Activated CD4-positive, alpha-beta T cell treated with anti-CD3 and anti-CD28 coated beads, Interleukin-2, amount 10 ng/mL, durations not matched to agents 24 days and 14 days (primary cell): ENCODE measurements around the gene SATB1. TPM values are rescaled to one million over a fixed set of nuclear protein-coding genes. Genes with fewer than 3 reads are reported as not detected.
A peak's percentile ranks its signal among the peaks of the same experiment; 100 is the strongest.
"Not testable (repeated sequence)": the region's sequence is repeated elsewhere in the genome, so short reads cannot be mapped to it uniquely, and the experiment has no call there.

Experiments
- DNase-seq: peaks from one replicate; pipeline ENCODE4 v3.0.0; 2022
- H3K27ac Mint-ChIP-seq: one replicate; pipeline ENCODE4 v1.8.0; 2022; ENCODE audit warnings: mild to moderate bottlenecking, mixed read lengths
- H3K27me3 Mint-ChIP-seq: one replicate; pipeline ENCODE4 v1.8.0; 2022; ENCODE audit warnings: mixed read lengths
- H3K36me3 Mint-ChIP-seq: one replicate; pipeline ENCODE4 v1.8.0; 2022; ENCODE audit warnings: low read depth, mild to moderate bottlenecking, mixed read lengths
- H3K4me1 Mint-ChIP-seq: one replicate; pipeline ENCODE4 v1.8.0; 2021; ENCODE audit warnings: mixed read lengths
- H3K4me3 Mint-ChIP-seq: one replicate; pipeline ENCODE4 v1.8.0; 2022; ENCODE audit warnings: mild to moderate bottlenecking, moderate library complexity, mixed read lengths
- H3K9me3 Mint-ChIP-seq: one replicate; pipeline ENCODE4 v1.8.0; 2021; ENCODE audit warnings: mixed read lengths
- intact Hi-C: fragments of 100-400 bp; cut with micrococcal nuclease; formaldehyde crosslinking; loops from one replicate; pipeline ENCODE4 v1.15.1; 2023
- total RNA-seq: library from RNA; stranded (reverse); gene quantifications from 2 replicates; pipeline ENCODE4 v1.2.3, GENCODE V29; 2022

Gene SATB1
- total RNA-seq, 1 donor from 2014 or later = 561 TPM

- Mint-ChIP-seq H3K27me3 (no peaks in the 10 kb centered on the region), H3K4me1 (peaks cover 21% of the 10 kb centered on the region), H3K36me3 (peaks cover 81% of the 10 kb centered on the region), H3K4me3 (no peak overlapping the region), H3K27ac (peak overlapping the region; percentile 51), H3K9me3 (no peaks in the 10 kb centered on the region)
- DNase-seq = no peak
- intact Hi-C loops = no loop called here
These were observed 74.0 kb downstream of the SATB1 start for GRCh38 chr3:18351069-18351628.

- Mint-ChIP-seq H3K9me3 (no peaks in the 10 kb centered on the region), H3K36me3 (peaks cover 66% of the 10 kb centered on the region), H3K4me1 (peaks cover 19% of the 10 kb centered on the region), H3K27me3 (no peaks in the 10 kb centered on the region), H3K4me3 (no peak overlapping the region), H3K27ac (peak overlapping the region; percentile 75)
- intact Hi-C loops = loop anchor here (10.0 kb wide), 1 partner anchor 454 kb away; no protein-coding TSS in a partner anchor
- no peak for DNase-seq
These were observed 75.8 kb downstream of the SATB1 start for GRCh38 chr3:18349197-18349798.

GRCh38 chr3:18346097-18346496 lies 79.0 kb downstream of the SATB1 start:
- Mint-ChIP-seq H3K9me3 (no peaks in the 10 kb centered on the region), H3K4me1 (peaks cover 12% of the 10 kb centered on the region), H3K27ac (no peak overlapping the region), H3K36me3 (peaks cover 39% of the 10 kb centered on the region), H3K27me3 (peaks cover 7% of the 10 kb centered on the region), H3K4me3 (no peak overlapping the region)
- no peak for DNase-seq
- intact Hi-C loops = loop anchor here (10.0 kb wide), 1 partner anchor 451 kb away; no protein-coding TSS in a partner anchor

- DNase-seq = no peak
- Mint-ChIP-seq H3K27me3 (peaks cover 9% of the 10 kb centered on the region), H3K36me3 (peaks cover 29% of the 10 kb centered on the region), H3K9me3 (no peaks in the 10 kb centered on the region), H3K4me3 (no peak overlapping the region), H3K27ac (no peak overlapping the region), H3K4me1 (peaks cover 12% of the 10 kb centered on the region)
- intact Hi-C loops = loop anchor here (10.0 kb wide), 1 partner anchor 450 kb away; no protein-coding TSS in a partner anchor
These were observed 80.1 kb downstream of the SATB1 start for GRCh38 chr3:18345015-18345367.

- H3K36me3 Mint-ChIP-seq = peaks cover 23% of the 10 kb centered on the region
- H3K9me3 Mint-ChIP-seq = no peaks in the 10 kb centered on the region
- DNase-seq = no peak
- intact Hi-C loops = loop anchor here (10.0 kb wide), 1 partner anchor 450 kb away; no protein-coding TSS in a partner anchor
- H3K4me1 Mint-ChIP-seq = peaks cover 6% of the 10 kb centered on the region
- peaks cover 9% of the 10 kb centered on the region for H3K27me3 Mint-ChIP-seq
- H3K27ac Mint-ChIP-seq = no peak overlapping the region
- no peak overlapping the region for H3K4me3 Mint-ChIP-seq
These were observed 80.7 kb downstream of the SATB1 start for GRCh38 chr3:18344306-18345014.

GRCh38 chr3:18343809-18344208 lies 81.3 kb downstream of the SATB1 start:
- Mint-ChIP-seq H3K9me3 (no peaks in the 10 kb centered on the region), H3K36me3 (peaks cover 17% of the 10 kb centered on the region), H3K27me3 (peaks cover 9% of the 10 kb centered on the region), H3K27ac (no peak overlapping the region), H3K4me1 (peaks cover 4% of the 10 kb centered on the region), H3K4me3 (no peak overlapping the region)
- intact Hi-C loops = loop anchor here (10.0 kb wide), 1 partner anchor 449 kb away; no protein-coding TSS in a partner anchor
- DNase-seq = no peak

GRCh38 chr3:18338827-18339514 lies 86.2 kb downstream of the SATB1 start:
- Mint-ChIP-seq H3K4me1 (peaks cover 13% of the 10 kb centered on the region), H3K27ac (no peak overlapping the region), H3K36me3 (no peaks in the 10 kb centered on the region), H3K9me3 (peaks cover 8% of the 10 kb centered on the region), H3K4me3 (no peak overlapping the region), H3K27me3 (peaks cover 9% of the 10 kb centered on the region)
- intact Hi-C loops = no loop called here
- DNase-seq = no peak

- no peak overlapping the region for H3K4me3 Mint-ChIP-seq
- no peaks in the 10 kb centered on the region for H3K36me3 Mint-ChIP-seq
- H3K4me1 Mint-ChIP-seq = peaks cover 13% of the 10 kb centered on the region
- no peak overlapping the region for H3K27ac Mint-ChIP-seq
- DNase-seq = no peak
- H3K9me3 Mint-ChIP-seq = peaks cover 8% of the 10 kb centered on the region
- peaks cover 7% of the 10 kb centered on the region for H3K27me3 Mint-ChIP-seq
- intact Hi-C loops = no loop called here
These were observed 87.9 kb downstream of the SATB1 start for GRCh38 chr3:18337231-18337630.

GRCh38 chr3:18334837-18335601 lies 90.1 kb downstream of the SATB1 start:
- intact Hi-C loops = no loop called here
- Mint-ChIP-seq H3K27me3 (no peaks in the 10 kb centered on the region), H3K9me3 (peaks cover 8% of the 10 kb centered on the region), H3K4me1 (peaks cover 13% of the 10 kb centered on the region), H3K36me3 (no peaks in the 10 kb centered on the region), H3K27ac (peak overlapping the region; percentile 44), H3K4me3 (no peak overlapping the region)
- DNase-seq = no peak

GRCh38 chr3:18330772-18331441 lies 94.2 kb downstream of the SATB1 start:
- H3K27me3 Mint-ChIP-seq, H3K36me3 Mint-ChIP-seq, DNase-seq, H3K27ac Mint-ChIP-seq, H3K4me3 Mint-ChIP-seq, intact Hi-C loops: not testable (repeated sequence)
- Mint-ChIP-seq H3K4me1 (peaks cover 12% of the 10 kb centered on the region), H3K9me3 (peaks cover 13% of the 10 kb centered on the region)

- no peaks in the 10 kb centered on the region for H3K36me3 Mint-ChIP-seq
- DNase-seq = no peak
- H3K27me3 Mint-ChIP-seq = no peaks in the 10 kb centered on the region
- intact Hi-C loops = no loop called here
- H3K27ac Mint-ChIP-seq = no peak overlapping the region
- peaks cover 5% of the 10 kb centered on the region for H3K9me3 Mint-ChIP-seq
- H3K4me3 Mint-ChIP-seq = no peak overlapping the region
- no peaks in the 10 kb centered on the region for H3K4me1 Mint-ChIP-seq
These were observed 117.0 kb downstream of the SATB1 start for GRCh38 chr3:18308096-18308650.

GRCh38 chr3:18307529-18307928 lies 117.6 kb downstream of the SATB1 start:
- Mint-ChIP-seq H3K27me3 (no peaks in the 10 kb centered on the region), H3K36me3 (no peaks in the 10 kb centered on the region), H3K9me3 (peaks cover 5% of the 10 kb centered on the region), H3K4me3 (no peak overlapping the region), H3K4me1 (no peaks in the 10 kb centered on the region), H3K27ac (no peak overlapping the region)
- no peak for DNase-seq
- intact Hi-C loops = no loop called here

- intact Hi-C loops = no loop called here
- Mint-ChIP-seq H3K4me3 (no peak overlapping the region), H3K27ac (no peak overlapping the region), H3K4me1 (no peaks in the 10 kb centered on the region), H3K36me3 (no peaks in the 10 kb centered on the region), H3K9me3 (peaks cover 20% of the 10 kb centered on the region), H3K27me3 (peaks cover 6% of the 10 kb centered on the region)
- no peak for DNase-seq
These were observed 122.6 kb downstream of the SATB1 start for GRCh38 chr3:18302517-18302916.
